Activated naive CD8-positive, alpha-beta T cell (primary cell): Measurements from ENCODE around the gene P3H3.
"Not testable (repeated sequence)": the region's sequence is repeated elsewhere in the genome, so short reads cannot be mapped to it uniquely, and the experiment has no call there.

Experiments used
- H3K27ac Mint-ChIP-seq: one replicate; pipeline ENCODE4 v1.8.0; 2021; ENCODE audit warnings: mixed read lengths
- H3K27me3 Mint-ChIP-seq: one replicate; pipeline ENCODE4 v1.8.0; 2021; ENCODE audit warnings: mixed read lengths
- H3K36me3 Mint-ChIP-seq: one replicate; pipeline ENCODE4 v1.8.0; 2021; ENCODE audit warnings: mixed read lengths
- H3K4me1 Mint-ChIP-seq: one replicate; pipeline ENCODE4 v1.8.0; 2021; ENCODE audit warnings: low read depth, mixed read lengths
- H3K4me3 Mint-ChIP-seq: one replicate; pipeline ENCODE4 v1.8.0; 2021; ENCODE audit warnings: mild to moderate bottlenecking, mixed read lengths
- H3K9me3 Mint-ChIP-seq: one replicate; pipeline ENCODE4 v1.8.0; 2021; ENCODE audit warnings: low read depth, mixed read lengths

P3H3 gene

GRCh38 chr12:6869049-6870021 lies 41.1 kb downstream of the P3H3 start:
- H3K27me3 Mint-ChIP-seq = no peaks in the 10 kb centered on the region
- peak overlapping the region; percentile 84 for H3K27ac Mint-ChIP-seq
- no peaks in the 10 kb centered on the region for H3K9me3 Mint-ChIP-seq
- H3K4me1 Mint-ChIP-seq = peaks cover 56% of the 10 kb centered on the region
- H3K4me3 Mint-ChIP-seq = peak overlapping the region; percentile 93
- H3K36me3 Mint-ChIP-seq = peaks cover 3% of the 10 kb centered on the region

- peaks cover 58% of the 10 kb centered on the region for H3K4me1 Mint-ChIP-seq
- H3K4me3 Mint-ChIP-seq = peak overlapping the region; percentile 89
- H3K36me3 Mint-ChIP-seq, H3K27me3 Mint-ChIP-seq, H3K9me3 Mint-ChIP-seq: not testable (repeated sequence)
- H3K27ac Mint-ChIP-seq = peak overlapping the region; percentile 73
These were observed 42.1 kb downstream of the P3H3 start for GRCh38 chr12:6870304-6870703.

GRCh38 chr12:6871052-6871957 lies 43.1 kb downstream of the P3H3 start:
- Mint-ChIP-seq H3K9me3 (no peaks in the 10 kb centered on the region), H3K27ac (peak overlapping the region; percentile 75), H3K4me3 (peak overlapping the region; percentile 89), H3K27me3 (no peaks in the 10 kb centered on the region), H3K36me3 (peaks cover 5% of the 10 kb centered on the region), H3K4me1 (peaks cover 53% of the 10 kb centered on the region)

GRCh38 chr12:6872073-6873048 lies 44.2 kb downstream of the P3H3 start:
- H3K4me3 Mint-ChIP-seq = peak overlapping the region; percentile 89
- no peaks in the 10 kb centered on the region for H3K27me3 Mint-ChIP-seq
- H3K9me3 Mint-ChIP-seq = no peaks in the 10 kb centered on the region
- H3K27ac Mint-ChIP-seq = peak overlapping the region; percentile 75
- peaks cover 8% of the 10 kb centered on the region for H3K36me3 Mint-ChIP-seq
- H3K4me1 Mint-ChIP-seq = peaks cover 47% of the 10 kb centered on the region

- Mint-ChIP-seq H3K9me3 (no peaks in the 10 kb centered on the region), H3K36me3 (peaks cover 8% of the 10 kb centered on the region), H3K27me3 (no peaks in the 10 kb centered on the region), H3K4me3 (peak within 1 kb of the TSS; percentile 89), H3K4me1 (peaks cover 47% of the 10 kb centered on the region), H3K27ac (peak within 1 kb of the TSS; percentile 75)
These were observed 45.1 kb downstream of the P3H3 start, which contains the start of gene SPSB2 for GRCh38 chr12:6873094-6874014. Gene SPSB2 (minus strand): TSS chr12:6873303. CDS start chr12:6872901, 402 bp downstream.

- H3K36me3 Mint-ChIP-seq, H3K9me3 Mint-ChIP-seq, H3K27me3 Mint-ChIP-seq: not testable (repeated sequence)
- H3K4me3 Mint-ChIP-seq = peak overlapping the region; percentile 83
- peaks cover 40% of the 10 kb centered on the region for H3K4me1 Mint-ChIP-seq
- peak overlapping the region; percentile 75 for H3K27ac Mint-ChIP-seq
These were observed 45.8 kb downstream of the P3H3 start for GRCh38 chr12:6874015-6874368.

GRCh38 chr12:6879824-6880223 lies 51.6 kb downstream of the P3H3 start:
- H3K4me3 Mint-ChIP-seq, H3K9me3 Mint-ChIP-seq, H3K4me1 Mint-ChIP-seq, H3K27me3 Mint-ChIP-seq, H3K27ac Mint-ChIP-seq, H3K36me3 Mint-ChIP-seq: not testable (repeated sequence)

- H3K27ac Mint-ChIP-seq = no peak overlapping the region
- peaks cover 2% of the 10 kb centered on the region for H3K36me3 Mint-ChIP-seq
- H3K9me3 Mint-ChIP-seq = no peaks in the 10 kb centered on the region
- no peak overlapping the region for H3K4me3 Mint-ChIP-seq
- no peaks in the 10 kb centered on the region for H3K27me3 Mint-ChIP-seq
- H3K4me1 Mint-ChIP-seq = no peaks in the 10 kb centered on the region
These were observed 55.0 kb downstream of the P3H3 start for GRCh38 chr12:6883252-6883651.

GRCh38 chr12:6883683-6884082 lies 55.5 kb downstream of the P3H3 start:
- Mint-ChIP-seq H3K4me3 (no peak overlapping the region), H3K4me1 (no peaks in the 10 kb centered on the region), H3K27me3 (no peaks in the 10 kb centered on the region), H3K36me3 (peaks cover 2% of the 10 kb centered on the region), H3K27ac (no peak overlapping the region), H3K9me3 (no peaks in the 10 kb centered on the region)

- Mint-ChIP-seq H3K36me3 (peaks cover 2% of the 10 kb centered on the region), H3K27ac (no peak overlapping the region), H3K4me1 (no peaks in the 10 kb centered on the region), H3K27me3 (no peaks in the 10 kb centered on the region), H3K9me3 (no peaks in the 10 kb centered on the region), H3K4me3 (no peak overlapping the region)
These were observed 56.3 kb downstream of the P3H3 start for GRCh38 chr12:6884539-6884938.

- not testable (repeated sequence) for H3K4me3 Mint-ChIP-seq, H3K9me3 Mint-ChIP-seq, H3K4me1 Mint-ChIP-seq, H3K27me3 Mint-ChIP-seq, H3K27ac Mint-ChIP-seq, H3K36me3 Mint-ChIP-seq
These were observed 58.2 kb downstream of the P3H3 start for GRCh38 chr12:6886206-6886999.

GRCh38 chr12:6887460-6887859 lies 59.3 kb downstream of the P3H3 start:
- Mint-ChIP-seq H3K4me1 (peaks cover 12% of the 10 kb centered on the region), H3K9me3 (no peaks in the 10 kb centered on the region), H3K27me3 (no peaks in the 10 kb centered on the region), H3K36me3 (peaks cover 2% of the 10 kb centered on the region), H3K27ac (no peak overlapping the region), H3K4me3 (no peak overlapping the region)

- H3K36me3 Mint-ChIP-seq = peaks cover 2% of the 10 kb centered on the region
- peaks cover 14% of the 10 kb centered on the region for H3K4me1 Mint-ChIP-seq
- H3K27me3 Mint-ChIP-seq = no peaks in the 10 kb centered on the region
- H3K4me3 Mint-ChIP-seq = no peak overlapping the region
- H3K9me3 Mint-ChIP-seq = no peaks in the 10 kb centered on the region
- H3K27ac Mint-ChIP-seq = no peak overlapping the region
These were observed 60.2 kb downstream of the P3H3 start for GRCh38 chr12:6888360-6888759.
